Measurements from ENCODE around the gene ZDHHC24.

The ZDHHC24 gene

GRCh38 chr11:66524304-66525040 lies 21.4 kb downstream of the ZDHHC24 start:
- Mint-ChIP-seq H3K4me1 (ENCODE audit: low read depth) (no peaks in the 10 kb centered on the region), H3K9me3 (no peaks in the 10 kb centered on the region), H3K27me3 (ENCODE audit: low read depth) (no peaks in the 10 kb centered on the region), H3K36me3 (ENCODE audit: low read depth) (peaks cover 9% of the 10 kb centered on the region), H3K27ac (no peak overlapping the region), H3K4me3 (no peak overlapping the region)
- DNase-seq (ENCODE audit: low spot score) = no peak

- no peaks in the 10 kb centered on the region for H3K27me3 Mint-ChIP-seq (ENCODE audit: low read depth)
- H3K36me3 Mint-ChIP-seq (ENCODE audit: low read depth) = peaks cover 9% of the 10 kb centered on the region
- H3K27ac Mint-ChIP-seq = no peak overlapping the region
- no peaks in the 10 kb centered on the region for H3K9me3 Mint-ChIP-seq
- no peak for DNase-seq (ENCODE audit: low spot score)
- H3K4me3 Mint-ChIP-seq = no peak overlapping the region
- H3K4me1 Mint-ChIP-seq (ENCODE audit: low read depth) = no peaks in the 10 kb centered on the region
Measured at GRCh38 chr11:66523611-66524010, 22.2 kb downstream of the ZDHHC24 start.

GRCh38 chr11:66510990-66511339 lies 34.9 kb downstream of the ZDHHC24 start:
- no peaks in the 10 kb centered on the region for H3K27me3 Mint-ChIP-seq (ENCODE audit: low read depth)
- DNase-seq (ENCODE audit: low spot score) = no peak
- H3K4me1 Mint-ChIP-seq (ENCODE audit: low read depth) = peaks cover 8% of the 10 kb centered on the region

GRCh38 chr11:66510271-66510989 lies 35.4 kb downstream of the ZDHHC24 start, which contains the start of gene BBS1:
TSS of gene BBS1 (plus strand) at chr11:66510635. CDS start at chr11:66510660, 25 bp downstream.
- peak within 1 kb of the TSS; percentile 94 for H3K4me3 Mint-ChIP-seq
- H3K4me1 Mint-ChIP-seq (ENCODE audit: low read depth) = peaks cover 8% of the 10 kb centered on the region
- no peaks in the 10 kb centered on the region for H3K9me3 Mint-ChIP-seq
- H3K27me3 Mint-ChIP-seq (ENCODE audit: low read depth) = no peaks in the 10 kb centered on the region
- H3K36me3 Mint-ChIP-seq (ENCODE audit: low read depth) = peaks cover 14% of the 10 kb centered on the region
- peak; percentile 78 for DNase-seq (ENCODE audit: low spot score)
- peak within 1 kb of the TSS; percentile 65 for H3K27ac Mint-ChIP-seq

More at GRCh38 chr11:66510990-66511339, 34.9 kb downstream of the ZDHHC24 start:
- peaks cover 12% of the 10 kb centered on the region for H3K36me3 Mint-ChIP-seq (ENCODE audit: low read depth)
- H3K27ac Mint-ChIP-seq = peak overlapping the region; percentile 65
- H3K9me3 Mint-ChIP-seq = no peaks in the 10 kb centered on the region
- H3K4me3 Mint-ChIP-seq = peak overlapping the region; percentile 94

GRCh38 chr11:66509131-66509561 lies 36.7 kb downstream of the ZDHHC24 start:
- H3K27ac Mint-ChIP-seq = peak overlapping the region; percentile 26
- DNase-seq (ENCODE audit: low spot score) = no peak
- H3K27me3 Mint-ChIP-seq (ENCODE audit: low read depth) = no peaks in the 10 kb centered on the region
- H3K36me3 Mint-ChIP-seq (ENCODE audit: low read depth) = peaks cover 18% of the 10 kb centered on the region
- H3K4me3 Mint-ChIP-seq = peak overlapping the region; percentile 18
- H3K9me3 Mint-ChIP-seq = no peaks in the 10 kb centered on the region
- H3K4me1 Mint-ChIP-seq (ENCODE audit: low read depth) = peaks cover 8% of the 10 kb centered on the region

- Mint-ChIP-seq H3K4me1 (ENCODE audit: low read depth) (peaks cover under 1% of the 10 kb centered on the region), H3K27ac (no peak overlapping the region), H3K4me3 (no peak overlapping the region), H3K27me3 (ENCODE audit: low read depth) (no peaks in the 10 kb centered on the region), H3K36me3 (ENCODE audit: low read depth) (peaks cover 25% of the 10 kb centered on the region), H3K9me3 (no peaks in the 10 kb centered on the region)
- no peak for DNase-seq (ENCODE audit: low spot score)
Measured at GRCh38 chr11:66505276-66505816, 40.5 kb downstream of the ZDHHC24 start.

- no peak for DNase-seq (ENCODE audit: low spot score)
- Mint-ChIP-seq H3K36me3 (ENCODE audit: low read depth) (peaks cover 27% of the 10 kb centered on the region), H3K4me1 (ENCODE audit: low read depth) (no peaks in the 10 kb centered on the region), H3K27ac (no peak overlapping the region), H3K4me3 (no peak overlapping the region), H3K9me3 (no peaks in the 10 kb centered on the region), H3K27me3 (ENCODE audit: low read depth) (no peaks in the 10 kb centered on the region)
Measured at GRCh38 chr11:66498506-66498905, 47.3 kb downstream of the ZDHHC24 start.

- Mint-ChIP-seq H3K36me3 (ENCODE audit: low read depth) (peaks cover 31% of the 10 kb centered on the region), H3K27ac (no peak overlapping the region), H3K9me3 (no peaks in the 10 kb centered on the region), H3K4me1 (ENCODE audit: low read depth) (no peaks in the 10 kb centered on the region), H3K4me3 (no peak overlapping the region), H3K27me3 (ENCODE audit: low read depth) (no peaks in the 10 kb centered on the region)
- no peak for DNase-seq (ENCODE audit: low spot score)
Measured at GRCh38 chr11:66497206-66497605, 48.6 kb downstream of the ZDHHC24 start.

- H3K9me3 Mint-ChIP-seq = no peaks in the 10 kb centered on the region
- DNase-seq (ENCODE audit: low spot score) = no peak
- H3K36me3 Mint-ChIP-seq (ENCODE audit: low read depth) = peaks cover 29% of the 10 kb centered on the region
- no peaks in the 10 kb centered on the region for H3K4me1 Mint-ChIP-seq (ENCODE audit: low read depth)
- H3K27me3 Mint-ChIP-seq (ENCODE audit: low read depth) = no peaks in the 10 kb centered on the region
- H3K4me3 Mint-ChIP-seq = no peak overlapping the region
- H3K27ac Mint-ChIP-seq = no peak overlapping the region
Measured at GRCh38 chr11:66495401-66495854, 50.4 kb downstream of the ZDHHC24 start.

GRCh38 chr11:66494935-66495334 lies 50.9 kb downstream of the ZDHHC24 start:
- Mint-ChIP-seq H3K4me1 (ENCODE audit: low read depth) (no peaks in the 10 kb centered on the region), H3K4me3 (no peak overlapping the region), H3K9me3 (no peaks in the 10 kb centered on the region), H3K27me3 (ENCODE audit: low read depth) (no peaks in the 10 kb centered on the region), H3K36me3 (ENCODE audit: low read depth) (peaks cover 29% of the 10 kb centered on the region), H3K27ac (no peak overlapping the region)
- no peak for DNase-seq (ENCODE audit: low spot score)

- H3K36me3 Mint-ChIP-seq (ENCODE audit: low read depth) = peaks cover 27% of the 10 kb centered on the region
Measured at GRCh38 chr11:66494458-66494857, 51.4 kb downstream of the ZDHHC24 start.

GRCh38 chr11:66493130-66493529 lies 52.7 kb downstream of the ZDHHC24 start:
- DNase-seq (ENCODE audit: low spot score) = no peak
- no peak overlapping the region for H3K27ac Mint-ChIP-seq
- no peaks in the 10 kb centered on the region for H3K9me3 Mint-ChIP-seq
- no peaks in the 10 kb centered on the region for H3K27me3 Mint-ChIP-seq (ENCODE audit: low read depth)
- no peaks in the 10 kb centered on the region for H3K4me1 Mint-ChIP-seq (ENCODE audit: low read depth)
- H3K4me3 Mint-ChIP-seq = no peak overlapping the region
- H3K36me3 Mint-ChIP-seq (ENCODE audit: low read depth) = peaks cover 26% of the 10 kb centered on the region

More at GRCh38 chr11:66494458-66494857, 51.4 kb downstream of the ZDHHC24 start:
- no peaks in the 10 kb centered on the region for H3K4me1 Mint-ChIP-seq (ENCODE audit: low read depth)
- H3K27me3 Mint-ChIP-seq (ENCODE audit: low read depth) = no peaks in the 10 kb centered on the region
- no peaks in the 10 kb centered on the region for H3K9me3 Mint-ChIP-seq
- no peak overlapping the region for H3K27ac Mint-ChIP-seq
- no peak overlapping the region for H3K4me3 Mint-ChIP-seq
- DNase-seq (ENCODE audit: low spot score) = no peak

- Mint-ChIP-seq H3K36me3 (ENCODE audit: low read depth) (peaks cover 28% of the 10 kb centered on the region), H3K27ac (no peak overlapping the region), H3K4me3 (no peak overlapping the region), H3K27me3 (ENCODE audit: low read depth) (no peaks in the 10 kb centered on the region), H3K9me3 (no peaks in the 10 kb centered on the region), H3K4me1 (ENCODE audit: low read depth) (no peaks in the 10 kb centered on the region)
- DNase-seq (ENCODE audit: low spot score) = no peak
Measured at GRCh38 chr11:66492161-66492865, 53.5 kb downstream of the ZDHHC24 start.
